ENCODE measurements around the gene TBC1D9B.

The TBC1D9B gene

GRCh38 chr5:179906795-179907555 lies 722 bp downstream of the TBC1D9B start:
- peaks cover 5% of the 10 kb centered on the region; the same call in 1 of the 2 replicates for H3K4me1 ChIP-seq (ENCODE audit: insufficient read depth, low read length)
- no peaks in the 10 kb centered on the region for H3K9me3 ChIP-seq (ENCODE audit: insufficient read depth, low read depth, low read length)
- H3K9ac ChIP-seq (ENCODE audit: low read depth, low read length) = peak overlapping the region; percentile 67
- H3K27ac ChIP-seq (ENCODE audit: low read depth, low read length) = no peak overlapping the region
- WGBS = 20% methylated on average over 50 of the region's 50 CpGs
- H3K4me3 ChIP-seq (ENCODE audit: low read length) = peak overlapping the region; percentile 75
- peaks cover 4% of the 10 kb centered on the region; the same call in 1 of the 2 replicates for H3K27me3 ChIP-seq (ENCODE audit: insufficient read depth, low read length)
- H3K36me3 ChIP-seq (ENCODE audit: insufficient read depth, low read length) = peaks cover 28% of the 10 kb centered on the region

GRCh38 chr5:179906294-179906794 lies 1.4 kb downstream of the TBC1D9B start:
- peaks cover 5% of the 10 kb centered on the region; the same call in 1 of the 2 replicates for H3K4me1 ChIP-seq (ENCODE audit: insufficient read depth, low read length)
- H3K9ac ChIP-seq (ENCODE audit: low read depth, low read length) = peak overlapping the region; percentile 67; the same call in 1 of the 2 replicates
- H3K9me3 ChIP-seq (ENCODE audit: insufficient read depth, low read depth, low read length) = no peaks in the 10 kb centered on the region
- H3K4me3 ChIP-seq (ENCODE audit: low read length) = peak overlapping the region; percentile 75
- H3K27me3 ChIP-seq (ENCODE audit: insufficient read depth, low read length) = peaks cover 4% of the 10 kb centered on the region; the same call in 1 of the 2 replicates
- H3K36me3 ChIP-seq (ENCODE audit: insufficient read depth, low read length) = peaks cover 33% of the 10 kb centered on the region
- H3K27ac ChIP-seq (ENCODE audit: low read depth, low read length) = no peak overlapping the region
- 93% methylated on average over 24 of the region's 24 CpGs for WGBS

GRCh38 chr5:179905161-179905560 lies 2.5 kb downstream of the TBC1D9B start:
- WGBS = 96% methylated on average over 7 of the region's 8 CpGs
- no peak overlapping the region for H3K9ac ChIP-seq (ENCODE audit: low read depth, low read length)
- H3K27ac ChIP-seq (ENCODE audit: low read depth, low read length) = no peak overlapping the region
- peaks cover 33% of the 10 kb centered on the region for H3K36me3 ChIP-seq (ENCODE audit: insufficient read depth, low read length)
- no peak overlapping the region for H3K4me3 ChIP-seq (ENCODE audit: low read length)
- H3K4me1 ChIP-seq (ENCODE audit: insufficient read depth, low read length) = peaks cover 5% of the 10 kb centered on the region; the same call in 1 of the 2 replicates
- H3K9me3 ChIP-seq (ENCODE audit: insufficient read depth, low read depth, low read length) = no peaks in the 10 kb centered on the region
- H3K27me3 ChIP-seq (ENCODE audit: insufficient read depth, low read length) = peaks cover 4% of the 10 kb centered on the region; the same call in 1 of the 2 replicates

- Histone ChIP-seq H3K27ac (ENCODE audit: low read depth, low read length) (no peak overlapping the region), H3K4me3 (ENCODE audit: low read length) (no peak overlapping the region), H3K27me3 (ENCODE audit: insufficient read depth, low read length) (peaks cover 4% of the 10 kb centered on the region; the same call in 1 of the 2 replicates), H3K36me3 (ENCODE audit: insufficient read depth, low read length) (peaks cover 34% of the 10 kb centered on the region), H3K9ac (ENCODE audit: low read depth, low read length) (no peak overlapping the region), H3K4me1 (ENCODE audit: insufficient read depth, low read length) (peaks cover 5% of the 10 kb centered on the region; the same call in 1 of the 2 replicates), H3K9me3 (ENCODE audit: insufficient read depth, low read depth, low read length) (no peaks in the 10 kb centered on the region)
- WGBS = 95% methylated on average over 25 of the region's 25 CpGs
Measured at GRCh38 chr5:179904463-179905160, 3.1 kb downstream of the TBC1D9B start.

GRCh38 chr5:179902763-179903158 lies 4.9 kb downstream of the TBC1D9B start:
- peaks cover 5% of the 10 kb centered on the region; the same call in 1 of the 2 replicates for H3K4me1 ChIP-seq (ENCODE audit: insufficient read depth, low read length)
- H3K36me3 ChIP-seq (ENCODE audit: insufficient read depth, low read length) = peaks cover 49% of the 10 kb centered on the region
- H3K27me3 ChIP-seq (ENCODE audit: insufficient read depth, low read length) = peaks cover 4% of the 10 kb centered on the region; the same call in 1 of the 2 replicates
- H3K9me3 ChIP-seq (ENCODE audit: insufficient read depth, low read depth, low read length) = no peaks in the 10 kb centered on the region
- H3K4me3 ChIP-seq (ENCODE audit: low read length) = no peak overlapping the region
- H3K9ac ChIP-seq (ENCODE audit: low read depth, low read length) = no peak overlapping the region
- H3K27ac ChIP-seq (ENCODE audit: low read depth, low read length) = no peak overlapping the region
- WGBS = 95% methylated on average over 7 of the region's 7 CpGs

GRCh38 chr5:179901915-179902762 lies 5.6 kb downstream of the TBC1D9B start:
- WGBS = 94% methylated on average over 15 of the region's 15 CpGs
- H3K27ac ChIP-seq (ENCODE audit: low read depth, low read length) = no peak overlapping the region
- H3K4me3 ChIP-seq (ENCODE audit: low read length) = no peak overlapping the region
- H3K4me1 ChIP-seq (ENCODE audit: insufficient read depth, low read length) = peaks cover 5% of the 10 kb centered on the region; the same call in 1 of the 2 replicates
- H3K27me3 ChIP-seq (ENCODE audit: insufficient read depth, low read length) = peaks cover 4% of the 10 kb centered on the region; the same call in 1 of the 2 replicates
- H3K36me3 ChIP-seq (ENCODE audit: insufficient read depth, low read length) = peaks cover 55% of the 10 kb centered on the region
- no peaks in the 10 kb centered on the region for H3K9me3 ChIP-seq (ENCODE audit: insufficient read depth, low read depth, low read length)
- H3K9ac ChIP-seq (ENCODE audit: low read depth, low read length) = no peak overlapping the region

GRCh38 chr5:179901462-179901861 lies 6.2 kb downstream of the TBC1D9B start:
- Histone ChIP-seq H3K4me1 (ENCODE audit: insufficient read depth, low read length) (no peaks in the 10 kb centered on the region), H3K9ac (ENCODE audit: low read depth, low read length) (no peak overlapping the region), H3K27me3 (ENCODE audit: insufficient read depth, low read length) (no peaks in the 10 kb centered on the region), H3K36me3 (ENCODE audit: insufficient read depth, low read length) (peaks cover 58% of the 10 kb centered on the region), H3K4me3 (ENCODE audit: low read length) (no peak overlapping the region), H3K27ac (ENCODE audit: low read depth, low read length) (no peak overlapping the region), H3K9me3 (ENCODE audit: insufficient read depth, low read depth, low read length) (no peaks in the 10 kb centered on the region)
- 90% methylated on average over 5 of the region's 6 CpGs for WGBS

GRCh38 chr5:179900711-179901110 lies 7.0 kb downstream of the TBC1D9B start:
- Histone ChIP-seq H3K27me3 (ENCODE audit: insufficient read depth, low read length) (no peaks in the 10 kb centered on the region), H3K36me3 (ENCODE audit: insufficient read depth, low read length) (peaks cover 62% of the 10 kb centered on the region), H3K27ac (ENCODE audit: low read depth, low read length) (no peak overlapping the region), H3K4me1 (ENCODE audit: insufficient read depth, low read length) (peaks cover 3% of the 10 kb centered on the region; the same call in 1 of the 2 replicates), H3K9me3 (ENCODE audit: insufficient read depth, low read depth, low read length) (no peaks in the 10 kb centered on the region), H3K9ac (ENCODE audit: low read depth, low read length) (no peak overlapping the region; the same call in 1 of the 2 replicates), H3K4me3 (ENCODE audit: low read length) (no peak overlapping the region)
- 94% methylated on average over 13 of the region's 13 CpGs for WGBS

- Histone ChIP-seq H3K27ac (ENCODE audit: low read depth, low read length) (no peak overlapping the region), H3K4me1 (ENCODE audit: insufficient read depth, low read length) (peaks cover 5% of the 10 kb centered on the region; the same call in 1 of the 2 replicates), H3K4me3 (ENCODE audit: low read length) (no peak overlapping the region), H3K27me3 (ENCODE audit: insufficient read depth, low read length) (no peaks in the 10 kb centered on the region), H3K36me3 (ENCODE audit: insufficient read depth, low read length) (peaks cover 66% of the 10 kb centered on the region), H3K9me3 (ENCODE audit: insufficient read depth, low read depth, low read length) (no peaks in the 10 kb centered on the region), H3K9ac (ENCODE audit: low read depth, low read length) (no peak overlapping the region)
- 93% methylated on average over 9 of the region's 9 CpGs for WGBS
Measured at GRCh38 chr5:179900206-179900605, 7.5 kb downstream of the TBC1D9B start.

- Histone ChIP-seq H3K4me1 (ENCODE audit: insufficient read depth, low read length) (peaks cover 5% of the 10 kb centered on the region; the same call in 1 of the 2 replicates), H3K4me3 (ENCODE audit: low read length) (no peak overlapping the region), H3K9ac (ENCODE audit: low read depth, low read length) (no peak overlapping the region), H3K27ac (ENCODE audit: low read depth, low read length) (no peak overlapping the region), H3K36me3 (ENCODE audit: insufficient read depth, low read length) (peaks cover 78% of the 10 kb centered on the region), H3K9me3 (ENCODE audit: insufficient read depth, low read depth, low read length) (no peaks in the 10 kb centered on the region), H3K27me3 (ENCODE audit: insufficient read depth, low read length) (no peaks in the 10 kb centered on the region)
- 90% methylated on average over 6 of the region's 6 CpGs for WGBS
Measured at GRCh38 chr5:179895861-179896260, 11.8 kb downstream of the TBC1D9B start.
